22Rv1 (cell line): ENCODE measurements around the gene ERMN.

Source experiments
- H3K27ac ChIP-seq: fragments of 450-650 bp; 2 replicates; pipeline ENCODE4 v1.5.1; 2017
- ZFX ChIP-seq: fragments of 450-650 bp; IDR thresholded peaks from 2 replicates; pipeline ENCODE4 v1.6.1; 2017; ENCODE audit warnings: antibody characterized with exemption, borderline replicate concordance
- TF ChIP-seq, protein P1 (sequence below): fragments of 450-650 bp; IDR thresholded peaks from 2 replicates; pipeline ENCODE4 v1.5.1; 2017; ENCODE audit warnings: mild to moderate bottlenecking

Gene ERMN

DNA sequence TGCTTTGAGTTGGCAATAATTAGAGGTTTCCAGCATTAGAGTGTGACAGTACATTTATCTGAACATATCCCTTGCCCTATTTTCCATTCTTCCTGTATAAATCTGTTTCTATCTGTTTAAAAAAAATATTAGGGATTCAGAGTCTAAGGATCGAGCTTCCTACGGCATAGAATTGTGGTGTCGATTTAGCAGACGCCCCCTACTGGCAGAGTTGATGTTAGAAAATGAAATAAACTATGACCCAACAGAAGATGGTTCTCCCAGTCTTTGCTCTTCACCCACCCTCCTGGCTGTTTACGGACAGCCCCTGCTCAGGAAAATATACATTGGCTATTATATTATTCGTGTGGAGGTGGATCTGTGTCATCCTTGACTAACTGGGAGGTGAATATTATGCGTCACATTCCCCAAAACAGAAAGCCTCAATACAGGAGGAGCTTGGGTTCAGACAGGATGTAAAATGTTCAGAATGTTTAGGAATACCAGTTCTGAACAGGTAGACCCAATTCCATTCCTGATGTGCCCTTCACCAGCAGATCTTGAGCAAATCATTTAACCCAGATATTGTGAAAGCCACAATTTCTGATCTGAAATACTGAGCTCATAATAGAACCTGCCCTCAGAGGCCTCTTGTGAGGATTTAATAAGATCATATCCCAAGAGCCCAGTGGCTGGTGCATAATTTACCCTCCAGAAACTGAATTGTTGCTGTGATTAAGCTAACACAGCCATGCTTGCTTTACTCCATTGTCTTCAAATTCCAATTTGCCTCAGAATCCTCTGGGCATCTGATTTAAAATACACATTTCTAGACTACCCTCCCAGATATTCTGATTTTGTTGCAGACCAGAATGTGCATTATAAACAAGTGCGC lies 10.8 kb upstream of the ERMN start:
- TF ChIP-seq ZFX, result no peak
- TF ChIP-seq, protein P1, sequence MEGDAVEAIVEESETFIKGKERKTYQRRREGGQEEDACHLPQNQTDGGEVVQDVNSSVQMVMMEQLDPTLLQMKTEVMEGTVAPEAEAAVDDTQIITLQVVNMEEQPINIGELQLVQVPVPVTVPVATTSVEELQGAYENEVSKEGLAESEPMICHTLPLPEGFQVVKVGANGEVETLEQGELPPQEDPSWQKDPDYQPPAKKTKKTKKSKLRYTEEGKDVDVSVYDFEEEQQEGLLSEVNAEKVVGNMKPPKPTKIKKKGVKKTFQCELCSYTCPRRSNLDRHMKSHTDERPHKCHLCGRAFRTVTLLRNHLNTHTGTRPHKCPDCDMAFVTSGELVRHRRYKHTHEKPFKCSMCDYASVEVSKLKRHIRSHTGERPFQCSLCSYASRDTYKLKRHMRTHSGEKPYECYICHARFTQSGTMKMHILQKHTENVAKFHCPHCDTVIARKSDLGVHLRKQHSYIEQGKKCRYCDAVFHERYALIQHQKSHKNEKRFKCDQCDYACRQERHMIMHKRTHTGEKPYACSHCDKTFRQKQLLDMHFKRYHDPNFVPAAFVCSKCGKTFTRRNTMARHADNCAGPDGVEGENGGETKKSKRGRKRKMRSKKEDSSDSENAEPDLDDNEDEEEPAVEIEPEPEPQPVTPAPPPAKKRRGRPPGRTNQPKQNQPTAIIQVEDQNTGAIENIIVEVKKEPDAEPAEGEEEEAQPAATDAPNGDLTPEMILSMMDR, result peak; percentile 74
- no peak overlapping the region for H3K27ac ChIP-seq

DNA sequence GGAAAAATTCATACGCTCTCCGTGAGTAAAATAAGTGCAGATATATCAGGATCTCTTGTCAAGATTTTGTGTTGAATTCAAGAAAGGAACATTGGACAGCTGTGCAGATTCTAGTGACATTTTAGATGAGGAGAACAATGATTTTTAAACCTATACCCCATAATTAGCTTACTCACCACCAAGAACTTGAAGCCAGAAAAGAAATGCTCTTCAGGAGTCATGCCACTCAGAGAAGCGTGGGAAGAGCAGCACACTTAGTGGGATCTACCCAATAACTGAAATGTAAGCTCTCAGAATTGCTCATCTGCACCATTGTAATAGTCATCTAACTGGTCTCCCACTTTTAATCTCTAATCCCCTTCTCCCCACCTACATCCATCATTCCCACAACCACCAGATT lies 9.2 kb upstream of the ERMN start:
- TF ChIP-seq ZFX, result no peak
- TF ChIP-seq, protein P1, result no peak
- no peak overlapping the region for H3K27ac ChIP-seq

DNA sequence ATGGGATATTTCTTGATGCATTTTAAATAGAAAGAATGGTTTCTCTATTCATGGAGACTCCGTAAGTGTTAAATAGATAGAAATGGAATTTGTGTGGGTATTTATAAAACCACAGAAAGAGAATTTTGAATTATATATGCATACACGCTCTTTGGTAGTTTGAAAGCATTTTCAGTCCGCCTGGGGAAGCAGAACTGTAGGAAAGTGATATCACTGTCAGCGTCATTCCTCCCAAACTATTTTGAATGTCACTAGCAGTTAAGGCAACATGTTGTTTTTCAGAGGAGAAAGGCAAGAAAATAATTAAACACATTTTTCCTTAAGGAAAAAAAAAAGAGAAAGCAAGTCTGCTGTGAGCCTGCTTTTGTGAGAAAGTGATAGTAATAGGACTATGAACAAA lies 8.7 kb upstream of the ERMN start:
- TF ChIP-seq, protein P1, result no peak
- no peak for TF ChIP-seq ZFX
- no peak overlapping the region for H3K27ac ChIP-seq

DNA sequence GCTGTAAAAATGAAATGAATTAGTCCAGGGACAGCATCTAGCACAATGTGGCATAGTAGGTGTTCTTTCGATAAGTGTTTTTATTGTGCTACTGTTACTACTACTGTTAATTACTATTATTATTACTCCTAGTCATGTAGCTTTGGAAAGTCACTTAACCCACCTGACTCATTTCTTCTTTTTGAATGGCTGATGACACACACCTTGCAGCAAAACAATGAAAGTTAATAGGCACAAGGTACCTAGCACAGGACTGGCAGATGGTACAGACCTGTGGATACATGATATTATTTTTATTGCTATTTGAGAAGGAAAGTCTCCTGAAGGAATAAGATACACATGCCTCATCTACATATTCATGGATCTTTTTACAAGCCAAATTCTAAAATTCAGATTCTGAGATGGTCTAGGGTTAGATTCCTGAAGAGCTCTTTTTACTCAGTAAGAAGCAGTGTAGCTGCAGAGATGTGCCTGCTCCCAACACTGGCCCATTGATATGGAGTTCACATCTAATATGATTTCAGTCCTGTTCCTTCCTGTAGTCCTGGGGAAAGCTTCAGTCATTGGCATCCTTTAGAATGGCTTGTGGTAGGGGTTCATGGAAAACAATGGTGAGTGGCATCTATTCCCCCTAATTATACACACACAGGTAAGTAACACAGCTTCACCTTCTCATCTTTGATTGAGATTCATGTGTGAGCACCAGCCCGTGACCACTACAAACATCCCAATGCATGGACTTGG lies 7.9 kb upstream of the ERMN start:
- TF ChIP-seq ZFX, result no peak
- no peak overlapping the region for H3K27ac ChIP-seq

DNA sequence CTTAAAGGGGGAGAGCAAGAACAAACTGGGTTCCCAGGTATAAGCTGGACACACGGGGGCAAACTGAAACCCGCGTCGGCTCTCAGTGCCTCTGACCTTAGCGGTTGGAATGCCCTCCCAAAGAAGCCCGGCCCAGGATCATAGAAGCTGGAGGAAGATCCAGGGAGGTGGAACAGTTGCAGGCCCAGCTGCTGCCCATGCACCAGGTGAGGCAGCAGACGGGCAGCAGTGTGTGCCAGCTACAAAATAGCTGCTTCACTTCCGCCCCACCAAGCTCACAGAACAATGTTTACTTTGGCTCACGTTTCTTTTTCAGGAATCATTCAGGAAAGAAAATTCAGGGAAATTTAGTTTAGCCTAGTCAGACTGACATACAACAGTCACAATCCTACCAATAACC lies 3.9 kb upstream of the ERMN start:
- no peak overlapping the region for H3K27ac ChIP-seq
- TF ChIP-seq ZFX, result no peak
- TF ChIP-seq, protein P1, result no peak

DNA sequence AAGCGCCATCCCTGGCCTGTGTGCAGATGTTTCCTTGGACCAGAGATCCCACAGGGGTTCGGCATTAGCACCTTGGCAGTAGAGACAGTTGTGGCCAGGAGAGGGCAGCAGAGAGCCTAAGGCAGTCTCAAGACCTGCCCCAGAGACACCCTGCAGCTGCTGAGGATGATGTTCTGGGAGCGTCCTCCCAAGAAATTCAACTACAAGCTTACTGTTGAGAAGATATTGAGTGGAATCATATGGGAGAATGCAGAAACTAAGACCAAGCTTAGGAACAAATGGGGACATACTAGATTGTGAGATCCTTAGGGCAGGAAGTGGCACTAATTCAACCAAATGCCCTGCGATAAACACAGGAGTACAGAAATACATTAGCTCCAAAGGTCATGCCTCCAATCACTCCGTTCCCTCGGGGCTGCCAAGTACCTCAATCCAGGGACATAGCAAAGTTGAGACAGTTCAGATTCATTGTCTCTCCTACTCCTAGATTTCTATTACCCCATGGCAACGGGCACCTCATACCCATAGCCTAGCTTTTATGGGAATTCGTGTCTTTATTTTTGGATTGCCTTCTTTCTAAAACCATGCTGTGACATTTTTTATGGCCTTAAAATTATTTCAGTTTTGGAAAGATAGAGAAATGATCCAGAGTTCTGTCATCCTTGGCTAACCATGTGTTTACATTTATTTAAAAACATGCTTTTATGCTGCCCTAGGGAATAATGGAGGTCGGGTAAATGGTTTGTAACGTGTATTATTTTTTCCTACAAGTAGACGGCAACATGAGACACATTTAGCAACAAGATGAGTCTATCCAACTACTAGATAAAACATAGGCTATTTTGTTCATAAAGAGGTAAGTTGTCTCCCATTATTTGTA lies 2.2 kb upstream of the ERMN start:
- TF ChIP-seq, protein P1, result peak; percentile 84
- no peak for TF ChIP-seq ZFX
- no peak overlapping the region for H3K27ac ChIP-seq

DNA sequence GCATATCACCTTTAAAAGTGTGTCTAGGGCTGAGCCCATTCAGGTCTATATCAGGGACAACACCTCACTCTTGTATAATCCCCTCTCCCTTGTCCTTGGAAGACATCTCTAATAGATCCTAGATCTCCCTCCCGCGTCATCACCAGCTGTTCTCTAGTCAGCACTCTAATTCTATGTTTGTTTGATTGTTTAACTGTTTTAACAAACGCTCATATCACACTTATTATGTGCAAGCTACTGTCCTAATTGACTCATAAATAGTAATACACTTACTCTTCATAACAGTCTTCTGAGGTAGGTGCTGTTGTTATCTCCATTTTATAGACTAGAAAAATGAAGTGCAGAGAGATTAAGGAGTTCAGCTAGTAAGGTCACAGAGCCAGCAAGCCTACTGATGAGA lies 1.6 kb upstream of the ERMN start:
- H3K27ac ChIP-seq, result no peak overlapping the region
- TF ChIP-seq, protein P1, result no peak
- no peak for TF ChIP-seq ZFX
